Measurements from ENCODE around the gene DOK5.

Gene DOK5

GRCh38 chr20:54605319-54605718 lies 129.9 kb downstream of the DOK5 start:
- H3K4me3 ChIP-seq (ENCODE audit: control insufficient read depth, low read depth, low read length) = no peak overlapping the region
- no peak for DNase-seq (ENCODE audit: low read depth)
- TF ChIP-seq, protein P1, sequence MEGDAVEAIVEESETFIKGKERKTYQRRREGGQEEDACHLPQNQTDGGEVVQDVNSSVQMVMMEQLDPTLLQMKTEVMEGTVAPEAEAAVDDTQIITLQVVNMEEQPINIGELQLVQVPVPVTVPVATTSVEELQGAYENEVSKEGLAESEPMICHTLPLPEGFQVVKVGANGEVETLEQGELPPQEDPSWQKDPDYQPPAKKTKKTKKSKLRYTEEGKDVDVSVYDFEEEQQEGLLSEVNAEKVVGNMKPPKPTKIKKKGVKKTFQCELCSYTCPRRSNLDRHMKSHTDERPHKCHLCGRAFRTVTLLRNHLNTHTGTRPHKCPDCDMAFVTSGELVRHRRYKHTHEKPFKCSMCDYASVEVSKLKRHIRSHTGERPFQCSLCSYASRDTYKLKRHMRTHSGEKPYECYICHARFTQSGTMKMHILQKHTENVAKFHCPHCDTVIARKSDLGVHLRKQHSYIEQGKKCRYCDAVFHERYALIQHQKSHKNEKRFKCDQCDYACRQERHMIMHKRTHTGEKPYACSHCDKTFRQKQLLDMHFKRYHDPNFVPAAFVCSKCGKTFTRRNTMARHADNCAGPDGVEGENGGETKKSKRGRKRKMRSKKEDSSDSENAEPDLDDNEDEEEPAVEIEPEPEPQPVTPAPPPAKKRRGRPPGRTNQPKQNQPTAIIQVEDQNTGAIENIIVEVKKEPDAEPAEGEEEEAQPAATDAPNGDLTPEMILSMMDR (IDR thresholded peaks at IDR 0.05; ENCODE audit: control insufficient read depth, insufficient read depth, low read depth, low read length, missing control alignments) = no peak

DNA sequence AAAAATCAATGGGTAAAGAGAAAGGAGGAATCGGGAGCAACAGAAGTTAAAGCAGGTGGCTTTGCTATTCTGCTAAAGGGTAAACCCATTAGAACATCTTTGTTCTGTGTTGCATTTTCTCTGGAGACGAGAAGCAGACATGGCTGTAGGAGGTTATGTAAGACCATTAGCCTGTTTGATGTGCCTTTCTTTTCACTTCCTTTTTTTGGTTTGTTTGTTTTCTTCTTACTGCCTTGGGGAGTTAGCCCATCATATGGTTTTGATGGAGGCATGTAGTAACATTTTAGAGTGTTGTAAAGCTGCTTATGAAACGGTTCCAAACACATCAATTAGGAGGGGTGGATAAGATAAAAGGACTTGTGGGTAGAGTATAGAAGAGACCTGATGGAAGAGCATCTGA lies 131.0 kb downstream of the DOK5 start:
- TF ChIP-seq, protein P1 (IDR thresholded peaks at IDR 0.05; ENCODE audit: control insufficient read depth, insufficient read depth, low read depth, low read length, missing control alignments) = no peak
- no peak for DNase-seq (ENCODE audit: low read depth)
- H3K4me3 ChIP-seq (ENCODE audit: control insufficient read depth, low read depth, low read length) = no peak overlapping the region

GRCh38 chr20:54608039-54608745 lies 132.8 kb downstream of the DOK5 start:
- no peak overlapping the region for H3K4me3 ChIP-seq (ENCODE audit: control insufficient read depth, low read depth, low read length)
- TF ChIP-seq, protein P1 (IDR thresholded peaks at IDR 0.05; ENCODE audit: control insufficient read depth, insufficient read depth, low read depth, low read length, missing control alignments) = no peak
- no peak for DNase-seq (ENCODE audit: low read depth)

- H3K4me3 ChIP-seq (ENCODE audit: control insufficient read depth, low read depth, low read length) = no peak overlapping the region
- no peak for DNase-seq (ENCODE audit: low read depth)
- TF ChIP-seq, protein P1 (IDR thresholded peaks at IDR 0.05; ENCODE audit: control insufficient read depth, insufficient read depth, low read depth, low read length, missing control alignments) = no peak
Observed at GRCh38 chr20:54608943-54609342, 133.6 kb downstream of the DOK5 start.

- no peak for DNase-seq (ENCODE audit: low read depth)
- TF ChIP-seq, protein P1 (IDR thresholded peaks at IDR 0.05; ENCODE audit: control insufficient read depth, insufficient read depth, low read depth, low read length, missing control alignments) = no peak
- H3K4me3 ChIP-seq (ENCODE audit: control insufficient read depth, low read depth, low read length) = no peak overlapping the region
Observed at GRCh38 chr20:54611708-54612412, 136.5 kb downstream of the DOK5 start.

DNA sequence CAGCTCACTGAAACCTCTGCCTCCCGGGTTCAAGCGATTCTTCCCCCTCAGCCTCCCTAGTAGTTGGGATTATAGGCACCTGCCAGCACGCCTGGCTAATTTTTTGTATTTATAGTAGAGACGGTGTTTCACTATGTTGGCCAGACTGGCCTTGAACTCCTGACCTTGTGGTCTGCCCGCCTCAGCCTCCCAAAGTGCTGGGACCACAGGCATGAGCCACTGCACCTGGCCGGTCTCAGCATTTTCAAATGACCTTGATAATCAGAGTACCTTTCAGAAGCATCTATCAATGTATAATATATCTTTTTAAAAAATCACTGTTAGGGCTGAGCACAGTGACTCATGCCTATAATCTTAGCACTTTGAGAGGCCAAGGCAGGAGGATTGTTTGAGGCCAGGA lies 143.0 kb downstream of the DOK5 start:
- TF ChIP-seq, protein P1 (IDR thresholded peaks at IDR 0.05; ENCODE audit: control insufficient read depth, insufficient read depth, low read depth, low read length, missing control alignments) = no peak
- H3K4me3 ChIP-seq (ENCODE audit: control insufficient read depth, low read depth, low read length) = no peak overlapping the region
- DNase-seq (ENCODE audit: low read depth) = no peak

Data from AG09309 (cell line).